HG03175 (cell line): Measurements from ENCODE around the gene AKAP6.
"Not testable (repeated sequence)": the region's sequence is repeated elsewhere in the genome, so short reads cannot be mapped to it uniquely, and the experiment has no call there.

Source experiments
- ATAC-seq: cut with Tn5 transposase; IDR thresholded peaks from one replicate; pipeline ENCODE4 v1.9.1; 2021; ENCODE audit warnings: mild to moderate bottlenecking, moderate library complexity; ENCODE audit not compliant: unreplicated experiment

The AKAP6 gene

GRCh38 chr14:32793033-32793432 lies 463.9 kb downstream of the AKAP6 start:
- ATAC-seq = not testable (repeated sequence)

- ATAC-seq = no peak
Observed at GRCh38 chr14:32800320-32800719, 471.2 kb downstream of the AKAP6 start.

GRCh38 chr14:32802295-32802694 lies 473.2 kb downstream of the AKAP6 start:
- ATAC-seq = no peak

- no peak for ATAC-seq
Observed at GRCh38 chr14:32805979-32806378, 476.9 kb downstream of the AKAP6 start.

- ATAC-seq = no peak
Observed at GRCh38 chr14:32808644-32809043, 479.5 kb downstream of the AKAP6 start.

GRCh38 chr14:32809255-32809654 lies 480.2 kb downstream of the AKAP6 start:
- ATAC-seq = no peak

GRCh38 chr14:32813401-32813800 lies 484.3 kb downstream of the AKAP6 start:
- no peak for ATAC-seq

GRCh38 chr14:32814721-32815120 lies 485.6 kb downstream of the AKAP6 start:
- no peak for ATAC-seq

GRCh38 chr14:32816588-32816987 lies 487.5 kb downstream of the AKAP6 start:
- no peak for ATAC-seq

GRCh38 chr14:32817780-32818179 lies 488.7 kb downstream of the AKAP6 start:
- no peak for ATAC-seq

GRCh38 chr14:32818581-32818980 lies 489.5 kb downstream of the AKAP6 start:
- no peak for ATAC-seq

GRCh38 chr14:32820181-32820580 lies 491.1 kb downstream of the AKAP6 start:
- no peak for ATAC-seq

- no peak for ATAC-seq
Observed at GRCh38 chr14:32820682-32821081, 491.6 kb downstream of the AKAP6 start.

GRCh38 chr14:32821964-32822653 lies 493.0 kb downstream of the AKAP6 start:
- no peak for ATAC-seq

GRCh38 chr14:32823706-32824105 lies 494.6 kb downstream of the AKAP6 start:
- no peak for ATAC-seq

- ATAC-seq = no peak
Observed at GRCh38 chr14:32824195-32824594, 495.1 kb downstream of the AKAP6 start.

GRCh38 chr14:32825058-32825457 lies 496.0 kb downstream of the AKAP6 start:
- ATAC-seq = no peak

- no peak for ATAC-seq
Observed at GRCh38 chr14:32826404-32827082, 497.4 kb downstream of the AKAP6 start.

GRCh38 chr14:32827514-32827913 lies 498.4 kb downstream of the AKAP6 start:
- ATAC-seq = no peak

GRCh38 chr14:32835924-32836323 lies 506.8 kb downstream of the AKAP6 start:
- no peak for ATAC-seq

- no peak for ATAC-seq
Observed at GRCh38 chr14:32841698-32842097, 512.6 kb downstream of the AKAP6 start.

- no peak for ATAC-seq
Observed at GRCh38 chr14:32846821-32847365, 517.8 kb downstream of the AKAP6 start.
